ENCODE results near the gene SAMD1.

DNA sequence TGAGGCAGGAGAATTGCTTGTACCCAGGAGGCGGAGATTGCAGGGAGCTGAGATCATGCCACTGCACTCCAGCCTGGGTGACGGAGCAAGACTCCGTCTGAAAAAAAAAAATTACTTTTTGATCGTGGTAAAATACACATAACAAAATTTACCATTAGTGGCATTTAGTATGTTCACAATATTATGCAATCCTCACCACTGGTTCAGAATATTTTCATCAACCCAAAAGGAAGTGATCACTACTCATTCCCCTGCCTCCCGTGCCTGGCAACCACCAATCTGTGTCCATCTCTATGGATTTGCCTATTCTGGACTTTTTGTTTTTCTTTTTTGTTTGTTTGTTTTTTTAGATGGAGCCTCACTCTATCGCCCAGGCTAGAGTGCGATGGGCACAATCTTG is 27.4 kb downstream of the SAMD1 start:
- TF ChIP-seq TAF1 (IDR thresholded peaks at IDR 0.05; ENCODE audit: low read depth, low read length) (no peak), POLR2A (IDR thresholded peaks at IDR 0.05; ENCODE audit: low read depth, low read length) (no peak), SPI1 (IDR thresholded peaks at IDR 0.05; ENCODE audit: low read depth, low read length) (no peak), POLR2AphosphoS5 (IDR thresholded peaks at IDR 0.05; ENCODE audit: low read depth, low read length) (no peak), PAX5 (IDR thresholded peaks at IDR 0.05; ENCODE audit: insufficient read depth, low read length, severe bottlenecking) (no peak)

Measured in GM12891 (cell line).